Measurements from ENCODE around the gene INPP5E. TPM values are rescaled to one million over a fixed set of nuclear protein-coding genes. Genes with fewer than 3 reads are reported as not detected.
A peak's percentile ranks its signal among the peaks of the same experiment; 100 is the strongest.

The INPP5E gene
- total RNA-seq, 1 donor from 2014 or later = 23.6 TPM

- H3K4me1 Mint-ChIP-seq (ENCODE audit: unreplicated experiment) = no peaks in the 10 kb centered on the region
- H3K36me3 Mint-ChIP-seq (ENCODE audit: low read depth, unreplicated experiment) = peaks cover 45% of the 10 kb centered on the region
- H3K9me3 Mint-ChIP-seq (ENCODE audit: unreplicated experiment) = no peaks in the 10 kb centered on the region
- no peak for TF ChIP-seq CTCF (IDR thresholded peaks at IDR 0.05; ENCODE audit: unreplicated experiment)
- no peak for DNase-seq (ENCODE audit: low spot score)
- H3K27ac Mint-ChIP-seq (ENCODE audit: unreplicated experiment) = no peak overlapping the region
- H3K4me3 Mint-ChIP-seq (ENCODE audit: unreplicated experiment) = peak overlapping the region; percentile 42
- peaks cover 11% of the 10 kb centered on the region for H3K27me3 Mint-ChIP-seq (ENCODE audit: unreplicated experiment)
Observed at GRCh38 chr9:136459425-136459824, 19.8 kb upstream of the INPP5E start.

GRCh38 chr9:136457326-136457725 lies 17.7 kb upstream of the INPP5E start:
- DNase-seq (ENCODE audit: low spot score) = no peak
- no peaks in the 10 kb centered on the region for H3K9me3 Mint-ChIP-seq (ENCODE audit: unreplicated experiment)
- peaks cover 52% of the 10 kb centered on the region for H3K36me3 Mint-ChIP-seq (ENCODE audit: low read depth, unreplicated experiment)
- H3K27ac Mint-ChIP-seq (ENCODE audit: unreplicated experiment) = no peak overlapping the region
- no peak overlapping the region for H3K4me3 Mint-ChIP-seq (ENCODE audit: unreplicated experiment)
- H3K4me1 Mint-ChIP-seq (ENCODE audit: unreplicated experiment) = no peaks in the 10 kb centered on the region
- H3K27me3 Mint-ChIP-seq (ENCODE audit: unreplicated experiment) = peaks cover 15% of the 10 kb centered on the region
- TF ChIP-seq CTCF (IDR thresholded peaks at IDR 0.05; ENCODE audit: unreplicated experiment) = no peak

- Mint-ChIP-seq H3K27ac (ENCODE audit: unreplicated experiment) (peak overlapping the region; percentile 36), H3K27me3 (ENCODE audit: unreplicated experiment) (peaks cover 16% of the 10 kb centered on the region), H3K4me3 (ENCODE audit: unreplicated experiment) (no peak overlapping the region), H3K9me3 (ENCODE audit: unreplicated experiment) (no peaks in the 10 kb centered on the region), H3K36me3 (ENCODE audit: low read depth, unreplicated experiment) (peaks cover 55% of the 10 kb centered on the region), H3K4me1 (ENCODE audit: unreplicated experiment) (no peaks in the 10 kb centered on the region)
- no peak for DNase-seq (ENCODE audit: low spot score)
- TF ChIP-seq CTCF (IDR thresholded peaks at IDR 0.05; ENCODE audit: unreplicated experiment) = no peak
Observed at GRCh38 chr9:136456258-136456657, 16.6 kb upstream of the INPP5E start.

- no peak for TF ChIP-seq CTCF (IDR thresholded peaks at IDR 0.05; ENCODE audit: unreplicated experiment)
- H3K4me1 Mint-ChIP-seq (ENCODE audit: unreplicated experiment) = no peaks in the 10 kb centered on the region
- DNase-seq (ENCODE audit: low spot score) = no peak
- H3K27ac Mint-ChIP-seq (ENCODE audit: unreplicated experiment) = no peak overlapping the region
- no peaks in the 10 kb centered on the region for H3K9me3 Mint-ChIP-seq (ENCODE audit: unreplicated experiment)
- H3K27me3 Mint-ChIP-seq (ENCODE audit: unreplicated experiment) = peaks cover 16% of the 10 kb centered on the region
- peak overlapping the region; percentile 74 for H3K4me3 Mint-ChIP-seq (ENCODE audit: unreplicated experiment)
- peaks cover 62% of the 10 kb centered on the region for H3K36me3 Mint-ChIP-seq (ENCODE audit: low read depth, unreplicated experiment)
Observed at GRCh38 chr9:136455043-136456002, 15.7 kb upstream of the INPP5E start.

Measured in endothelial cell (in vitro differentiated cells).